GM12878 (cell line): Measurements from ENCODE around the gene ASAP2. TPM values are rescaled to one million over a fixed set of nuclear protein-coding genes. Genes with fewer than 3 reads are reported as not detected.

Experiments
- ATAC-seq: fragments of 200-7000 bp; cut with Tn5 transposase; 3 replicates; pipeline ENCODE4 v1.9.1; 2020; ENCODE audit warnings: mild to moderate bottlenecking, moderate library complexity
- BruUV-seq: library from RNA; stranded (reverse); fragments of 400-500 nt; replicated peaks from 2 replicates; lab custom pipeline; 2021; lab: Mats Ljungman, UMichigan
- CTCF ChIA-PET: fragments of 300-600 bp; sonication (Branson Sonifier 250); formaldehyde crosslinking; extraction: SDS; loops from one replicate; lab custom pipeline; 2021; ENCODE audit warnings: inconsistent platforms; lab: Yijun Ruan, JAX
- POLR2A ChIA-PET: fragments of 350-600 bp; formaldehyde crosslinking; extraction: SDS; loops from one replicate; lab custom pipeline; 2021; ENCODE audit warnings: inconsistent platforms; lab: Charles Lee
- RAD21 ChIA-PET: fragments of 300-600 bp; sonication (Branson Sonifier 250); formaldehyde crosslinking; loops from one replicate; lab custom pipeline; 2023; ENCODE audit warnings: antibody characterized with exemption; ENCODE audit not compliant: unreplicated experiment; lab: Charles Lee
- SMC1A ChIA-PET: fragments of 300-600 bp; sonication (Branson Sonifier 250); formaldehyde crosslinking; loops from one replicate; lab custom pipeline; 2023; ENCODE audit not compliant: unreplicated experiment, uncharacterized antibody; lab: Charles Lee
- DNase-seq: peaks from one replicate; pipeline ENCODE4 v3.0.0-alpha.2; 2011; ENCODE audit warnings: low read depth, low spot score
- FAIRE-seq: peaks from 3 replicates; lab custom pipeline; 2011; peaks lifted over from hg19 to GRCh38; lab: Jason Lieb, UNC
- H2AFZ ChIP-seq: 2 replicates; pipeline ENCODE4 v1.6.0; 2011; ENCODE audit warnings: low read depth, low read length, control low read depth; ENCODE audit not compliant: control insufficient read depth
- H3K27ac ChIP-seq: 2 replicates; pipeline ENCODE4 v1.5.1; 2011; ENCODE audit warnings: control low read depth; ENCODE audit not compliant: control insufficient read depth, insufficient read depth
- H3K27me3 ChIP-seq, 2 experiments: replicated peaks in 1 of 2; 2 replicates each; pipeline versions ENCODE4 v1.6.0 to v1.6.1; 2011; ENCODE audit warnings: low read length in 1 of 2; ENCODE audit not compliant: control insufficient read depth in 2 of 2, insufficient read depth in 2 of 2
- H3K36me3 ChIP-seq, 2 experiments: 2 replicates each; pipeline ENCODE4 v1.5.1; 2011; ENCODE audit warnings: low read length in 1 of 2; ENCODE audit not compliant: control insufficient read depth in 2 of 2, insufficient read depth in 2 of 2
- H3K4me1 ChIP-seq: 2 replicates; pipeline ENCODE4 v1.6.1; 2011; ENCODE audit warnings: mild to moderate bottlenecking, low read length, moderate library complexity, mixed read lengths; ENCODE audit not compliant: control insufficient read depth, insufficient read depth
- H3K4me2 ChIP-seq: 2 replicates; pipeline ENCODE4 v1.6.0; 2011; ENCODE audit warnings: control low read depth; ENCODE audit not compliant: control insufficient read depth, insufficient read depth
- H3K4me3 ChIP-seq: fragments of 200-600 bp; sonication (generic); 2 replicates; pipeline ENCODE4 v1.5.1; 2016
- H3K79me2 ChIP-seq: 2 replicates; pipeline ENCODE4 v1.6.0; 2011; ENCODE audit warnings: low read length; ENCODE audit not compliant: control insufficient read depth, insufficient read depth
- H3K9ac ChIP-seq: 2 replicates; pipeline ENCODE4 v1.8.0; 2011; ENCODE audit warnings: low read length, control low read depth, mixed read lengths; ENCODE audit not compliant: control insufficient read depth, insufficient read depth
- H3K9me3 ChIP-seq: replicated peaks from 3 replicates; pipeline ENCODE4 v1.5.1; 2011; ENCODE audit warnings: mild to moderate bottlenecking, low read length; ENCODE audit not compliant: control insufficient read depth, insufficient read depth
- H4K20me1 ChIP-seq: 2 replicates; pipeline ENCODE4 v1.6.0; 2011; ENCODE audit not compliant: control insufficient read depth, insufficient read depth
- ASH2L ChIP-seq: fragments of 300-600, 200-600 bp; sonication (generic); IDR thresholded peaks from 2 replicates; pipeline ENCODE4 v1.6.1; 2017; ENCODE audit warnings: low read depth, mild to moderate bottlenecking, borderline replicate concordance
- BACH1 ChIP-seq: fragments of 450-650 bp; IDR thresholded peaks from 2 replicates; pipeline ENCODE4 v1.6.1; 2017; ENCODE audit warnings: mild to moderate bottlenecking, borderline replicate concordance
- CHD4 ChIP-seq: fragments of 200-600 bp; sonication (generic); IDR thresholded peaks from 2 replicates; pipeline ENCODE4 v1.6.1; 2016; ENCODE audit warnings: mild to moderate bottlenecking
- FOS ChIP-seq: IDR thresholded peaks from 3 replicates; pipeline ENCODE4 v1.6.1; 2011; ENCODE audit warnings: borderline replicate concordance; ENCODE audit not compliant: insufficient read length; ENCODE audit errors: extremely low read depth
- GABPA ChIP-seq: IDR thresholded peaks from 2 replicates; pipeline ENCODE4 v1.6.1; 2014; ENCODE audit warnings: antibody characterized with exemption, low read depth, mild to moderate bottlenecking, inconsistent platforms
- JUND ChIP-seq: IDR thresholded peaks from 2 replicates; pipeline ENCODE4 v1.6.1; 2012; ENCODE audit warnings: low read depth, mild to moderate bottlenecking, low read length, improper control_type of control experiment, moderate library complexity
- NR2C1 ChIP-seq: fragments of 450-650 bp; IDR thresholded peaks from 2 replicates; pipeline ENCODE4 v1.6.1; 2017; ENCODE audit warnings: antibody characterized with exemption, mild to moderate bottlenecking, moderate library complexity
- NR2C2 ChIP-seq: IDR thresholded peaks from 2 replicates; pipeline ENCODE4 v1.6.1; 2011; ENCODE audit warnings: borderline replicate concordance, low read depth; ENCODE audit not compliant: control insufficient read depth, insufficient read length
- NR2F1 ChIP-seq: fragments of 450-650 bp; conservative IDR thresholded peaks from 2 replicates; pipeline ENCODE4 v1.6.1; 2017; ENCODE audit warnings: mild to moderate bottlenecking
- NRF1 ChIP-seq: conservative IDR thresholded peaks from 2 replicates; pipeline ENCODE4 v1.6.1; 2011; ENCODE audit warnings: mild to moderate bottlenecking, low read depth, low read length, improper control_type of control experiment
- PML ChIP-seq: IDR thresholded peaks from 2 replicates; pipeline ENCODE4 v1.6.1; 2012; ENCODE audit warnings: low read length, inconsistent platforms
- RB1 ChIP-seq: fragments of 450-650 bp; formaldehyde crosslinking; IDR thresholded peaks from 2 replicates; pipeline ENCODE4 v1.6.1; 2017; ENCODE audit warnings: mild to moderate bottlenecking, borderline replicate concordance
- SMARCA5 ChIP-seq: fragments of 450-650 bp; IDR thresholded peaks from 2 replicates; pipeline ENCODE4 v1.6.1; 2017; ENCODE audit warnings: mild to moderate bottlenecking
- SPI1 ChIP-seq: IDR thresholded peaks from 2 replicates; pipeline ENCODE4 v1.6.1; 2011; ENCODE audit warnings: low read depth, mild to moderate bottlenecking, low read length, moderate library complexity, borderline replicate concordance; ENCODE audit not compliant: insufficient read depth
- TCF3 ChIP-seq: IDR thresholded peaks from 2 replicates; pipeline ENCODE4 v1.6.1; 2012; ENCODE audit warnings: low read depth, mild to moderate bottlenecking, low read length, borderline replicate concordance; ENCODE audit not compliant: insufficient read depth
- ZNF622 ChIP-seq: fragments of 450-650 bp; IDR thresholded peaks from 2 replicates; pipeline ENCODE4 v1.6.1; 2017; ENCODE audit warnings: mild to moderate bottlenecking, inconsistent platforms
- WGBS: methylation state at CpG from one replicate; pipeline ENCODE4 v1.1.6; 2016; ENCODE audit warnings: low lambda C conversion rate; ENCODE audit not compliant: insufficient replicate concordance, insufficient coverage; ENCODE audit errors: missing lambda C conversion rate; 5-methylcytosine and 5-hydroxymethylcytosine counted together
- in situ Hi-C: fragments of 300-500 bp; cut with MboI; formaldehyde crosslinking; loops from 9 replicates; pipeline ENCODE4 v1.14.3; 2018; ENCODE audit warnings: mixed read lengths
- intact Hi-C: fragments of 100-400 bp; cut with micrococcal nuclease; formaldehyde crosslinking; loops from one replicate; pipeline ENCODE4 v1.14.2; 2022; ENCODE audit not compliant: unreplicated experiment
- polyA plus RNA-seq, 11 experiments: library from polyadenylated mRNA; depleted of rRNA in 4 of 11; unstranded in 6 of 11; stranded (reverse) in 5 of 11; fragments of >200 nt; fragmentation: Nextera tagmentation in 4 of 11; fragmentation: Illumina TruSeq in 1 of 11; extraction: Ambion mirVana in 4 of 11; extraction: Trizol in 1 of 11; gene quantifications; 1 replicate in 1 of 11; 2 replicates in 10 of 11; pipeline versions ENCODE4 v1.2.1 to v1.2.3, GENCODE V29; 2011 to 2016; ENCODE audit warnings: inconsistent platforms in 2 of 11, missing spikeins in 2 of 11, low read depth in 1 of 11
- total RNA-seq, 4 experiments: library from RNA; depleted of rRNA in 3 of 4; stranded (reverse); fragments of >200 nt in 3 of 4; fragmentation: Illumina TruSeq in 1 of 4; extraction: Trizol in 1 of 4; gene quantifications; 2 replicates each; pipeline versions ENCODE4 v1.2.1 to v1.2.3, GENCODE V29; 2013 to 2021
- TF ChIP-seq, protein P1 (sequence below): fragments of 450-650 bp; formaldehyde crosslinking; IDR thresholded peaks from 2 replicates; pipeline ENCODE4 v1.4.0; 2022; ENCODE audit warnings: mild to moderate bottlenecking, moderate library complexity
- TF ChIP-seq, protein P2 (sequence below): fragments of 450-650 bp; IDR thresholded peaks from 2 replicates; pipeline ENCODE4 v1.6.1; 2014; ENCODE audit warnings: mild to moderate bottlenecking

Gene ASAP2
- total and polyA plus RNA-seq, 10 of the 15 experiments (the other 5 are each of a cell fraction or from before 2014, with no cell fraction given), result 0.05 to 0.27 (median 0.07) TPM; not detected in 4

DNA sequence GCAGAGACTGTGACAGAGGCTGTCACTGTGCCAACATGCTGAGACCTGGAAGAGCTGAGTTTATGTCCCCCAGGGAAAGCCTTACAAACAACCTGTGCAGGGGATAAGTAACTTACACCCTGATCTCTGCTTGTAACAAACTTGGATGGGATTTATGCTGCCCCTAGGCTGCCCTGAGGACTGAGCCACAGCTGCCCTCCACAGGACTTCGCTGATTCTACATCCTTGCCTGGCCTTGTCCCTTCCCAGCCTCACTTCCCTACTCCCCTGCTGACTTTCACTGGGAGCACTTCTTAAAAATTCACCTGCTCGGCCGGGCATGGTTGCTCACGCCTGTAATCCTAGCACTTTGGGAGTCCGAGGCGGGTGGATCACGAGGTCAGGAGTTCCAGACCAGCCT, 45.9 kb upstream of the ASAP2 start:
- WGBS, result 46% methylated on average over 7 of the region's 7 CpGs
- H3K4me2 ChIP-seq, result no peak overlapping the region
- no peaks in the 10 kb centered on the region for H3K9me3 ChIP-seq
- CTCF ChIA-PET, result interaction anchor here (0.9 kb wide), 2 partner anchors 20 to 62 kb away, joined by 3 to 4 read pairs; no protein-coding TSS in a partner anchor
- SMC1A ChIA-PET, result interaction anchor here (0.8 kb wide), 1 partner anchor 90 kb away, joined by 4 read pairs; no protein-coding TSS in a partner anchor
- H3K36me3 ChIP-seq, result no peaks in the 10 kb centered on the region
- POLR2A ChIA-PET, result no interaction called here
- H3K9ac ChIP-seq, result no peak overlapping the region
- no TSS peak for BruUV-seq
- no peaks in the 10 kb centered on the region for H4K20me1 ChIP-seq
- FAIRE-seq (no peak), ATAC-seq (no peak), DNase-seq (no peak)
- in situ Hi-C loops, result no loop called here
- H3K4me1 ChIP-seq, result no peaks in the 10 kb centered on the region
- TF ChIP-seq BACH1 (no peak), NRF1 (no peak), CHD4 (no peak), TCF3 (no peak), GABPA (no peak), JUND (no peak), SMARCA5 (no peak), ASH2L (no peak), NR2C2 (no peak), RB1 (no peak), FOS (no peak), PML (no peak), NR2F1 (no peak), ZNF622 (no peak), NR2C1 (no peak), SPI1 (no peak)
- TF ChIP-seq, protein P1, sequence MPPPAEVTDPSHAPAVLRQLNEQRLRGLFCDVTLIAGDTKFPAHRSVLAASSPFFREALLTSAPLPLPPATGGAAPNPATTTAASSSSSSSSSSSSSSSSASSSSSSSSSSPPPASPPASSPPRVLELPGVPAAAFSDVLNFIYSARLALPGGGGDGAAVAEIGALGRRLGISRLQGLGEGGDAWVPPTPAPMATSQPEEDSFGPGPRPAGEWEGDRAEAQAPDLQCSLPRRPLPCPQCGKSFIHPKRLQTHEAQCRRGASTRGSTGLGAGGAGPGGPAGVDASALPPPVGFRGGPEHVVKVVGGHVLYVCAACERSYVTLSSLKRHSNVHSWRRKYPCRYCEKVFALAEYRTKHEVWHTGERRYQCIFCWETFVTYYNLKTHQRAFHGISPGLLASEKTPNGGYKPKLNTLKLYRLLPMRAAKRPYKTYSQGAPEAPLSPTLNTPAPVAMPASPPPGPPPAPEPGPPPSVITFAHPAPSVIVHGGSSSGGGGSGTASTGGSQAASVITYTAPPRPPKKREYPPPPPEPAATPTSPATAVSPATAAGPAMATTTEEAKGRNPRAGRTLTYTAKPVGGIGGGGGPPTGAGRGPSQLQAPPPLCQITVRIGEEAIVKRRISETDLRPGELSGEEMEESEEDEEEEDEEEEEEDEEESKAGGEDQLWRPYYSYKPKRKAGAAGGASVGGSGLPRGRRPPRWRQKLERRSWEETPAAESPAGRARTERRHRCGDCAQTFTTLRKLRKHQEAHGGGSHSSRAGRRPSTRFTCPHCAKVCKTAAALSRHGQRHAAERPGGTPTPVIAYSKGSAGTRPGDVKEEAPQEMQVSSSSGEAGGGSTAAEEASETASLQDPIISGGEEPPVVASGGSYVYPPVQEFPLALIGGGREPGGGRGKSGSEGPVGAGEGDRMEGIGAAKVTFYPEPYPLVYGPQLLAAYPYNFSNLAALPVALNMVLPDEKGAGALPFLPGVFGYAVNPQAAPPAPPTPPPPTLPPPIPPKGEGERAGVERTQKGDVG (CRISPR knock-in tag), result no peak
- TF ChIP-seq, protein P2, sequence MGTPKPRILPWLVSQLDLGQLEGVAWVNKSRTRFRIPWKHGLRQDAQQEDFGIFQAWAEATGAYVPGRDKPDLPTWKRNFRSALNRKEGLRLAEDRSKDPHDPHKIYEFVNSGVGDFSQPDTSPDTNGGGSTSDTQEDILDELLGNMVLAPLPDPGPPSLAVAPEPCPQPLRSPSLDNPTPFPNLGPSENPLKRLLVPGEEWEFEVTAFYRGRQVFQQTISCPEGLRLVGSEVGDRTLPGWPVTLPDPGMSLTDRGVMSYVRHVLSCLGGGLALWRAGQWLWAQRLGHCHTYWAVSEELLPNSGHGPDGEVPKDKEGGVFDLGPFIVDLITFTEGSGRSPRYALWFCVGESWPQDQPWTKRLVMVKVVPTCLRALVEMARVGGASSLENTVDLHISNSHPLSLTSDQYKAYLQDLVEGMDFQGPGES, result no peak
- no peak overlapping the region for H3K4me3 ChIP-seq
- no peak overlapping the region for H3K27ac ChIP-seq
- intact Hi-C loops, result no loop called here
- H3K27me3 ChIP-seq, result no peaks in the 10 kb centered on the region; a peak in 1 of 4 replicates
- RAD21 ChIA-PET, result no interaction called here
- no peaks in the 10 kb centered on the region for H3K79me2 ChIP-seq
- no peak overlapping the region for H2AFZ ChIP-seq
